ENCODE results near the gene CLIC5. TPM values are rescaled to one million over a fixed set of nuclear protein-coding genes. Genes with fewer than 3 reads are reported as not detected.

CLIC5 gene
- total RNA-seq, 1 donor from 2014 or later: 31.3 TPM

DNA sequence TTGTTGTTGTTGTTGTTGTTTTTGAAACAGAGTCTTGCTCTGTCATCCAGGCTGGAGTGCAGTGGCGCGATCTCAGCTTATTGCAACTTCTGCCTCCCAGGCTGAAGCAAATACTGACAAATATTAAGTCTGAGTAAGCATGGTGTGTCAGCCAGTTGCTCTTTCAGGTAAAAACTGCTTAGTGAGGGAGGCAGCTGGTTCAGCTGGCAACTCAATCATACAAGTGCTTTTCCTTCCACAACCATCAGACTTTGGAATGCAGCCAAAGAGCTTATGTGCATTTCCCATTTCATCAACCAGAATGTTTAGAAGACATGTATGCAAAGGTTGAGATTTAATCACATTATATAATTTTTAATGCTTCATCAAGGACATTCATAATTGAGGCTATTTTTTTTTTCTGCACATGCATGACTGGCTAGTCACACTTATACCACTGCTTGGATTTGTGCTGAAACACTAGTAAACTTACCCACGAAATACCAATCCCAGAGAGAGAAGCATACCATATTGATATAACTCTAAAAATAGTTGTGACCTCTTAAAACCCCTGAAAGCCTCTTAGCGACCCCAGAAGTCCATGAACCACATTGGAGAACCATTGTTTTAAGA is 56.0 kb downstream of the CLIC5 start:
- TF ChIP-seq, protein P1, sequence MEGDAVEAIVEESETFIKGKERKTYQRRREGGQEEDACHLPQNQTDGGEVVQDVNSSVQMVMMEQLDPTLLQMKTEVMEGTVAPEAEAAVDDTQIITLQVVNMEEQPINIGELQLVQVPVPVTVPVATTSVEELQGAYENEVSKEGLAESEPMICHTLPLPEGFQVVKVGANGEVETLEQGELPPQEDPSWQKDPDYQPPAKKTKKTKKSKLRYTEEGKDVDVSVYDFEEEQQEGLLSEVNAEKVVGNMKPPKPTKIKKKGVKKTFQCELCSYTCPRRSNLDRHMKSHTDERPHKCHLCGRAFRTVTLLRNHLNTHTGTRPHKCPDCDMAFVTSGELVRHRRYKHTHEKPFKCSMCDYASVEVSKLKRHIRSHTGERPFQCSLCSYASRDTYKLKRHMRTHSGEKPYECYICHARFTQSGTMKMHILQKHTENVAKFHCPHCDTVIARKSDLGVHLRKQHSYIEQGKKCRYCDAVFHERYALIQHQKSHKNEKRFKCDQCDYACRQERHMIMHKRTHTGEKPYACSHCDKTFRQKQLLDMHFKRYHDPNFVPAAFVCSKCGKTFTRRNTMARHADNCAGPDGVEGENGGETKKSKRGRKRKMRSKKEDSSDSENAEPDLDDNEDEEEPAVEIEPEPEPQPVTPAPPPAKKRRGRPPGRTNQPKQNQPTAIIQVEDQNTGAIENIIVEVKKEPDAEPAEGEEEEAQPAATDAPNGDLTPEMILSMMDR (conservative IDR thresholded peaks at IDR 0.05): no peak
- Mint-ChIP-seq H3K27me3 (peaks cover 4% of the 10 kb centered on the region), H3K27ac (peak overlapping the region; percentile 79), H3K36me3 (no peaks in the 10 kb centered on the region), H3K9me3 (peaks cover 7% of the 10 kb centered on the region), H3K4me1 (ENCODE audit: unreplicated experiment) (peaks cover 17% of the 10 kb centered on the region), H3K4me3 (peak overlapping the region; percentile 48)
- DNase-seq (ENCODE audit: extremely low spot score, unreplicated experiment): no peak

GRCh38 chr6:45956663-45957062 is 59.0 kb downstream of the CLIC5 start:
- H3K36me3 Mint-ChIP-seq: peaks cover 8% of the 10 kb centered on the region
- H3K4me1 Mint-ChIP-seq (ENCODE audit: unreplicated experiment): peaks cover 17% of the 10 kb centered on the region
- TF ChIP-seq, protein P1 (conservative IDR thresholded peaks at IDR 0.05): no peak
- no peak for DNase-seq (ENCODE audit: extremely low spot score, unreplicated experiment)
- no peak overlapping the region for H3K27ac Mint-ChIP-seq
- H3K4me3 Mint-ChIP-seq: no peak overlapping the region
- H3K27me3 Mint-ChIP-seq: peaks cover 9% of the 10 kb centered on the region
- peaks cover 4% of the 10 kb centered on the region for H3K9me3 Mint-ChIP-seq

DNA sequence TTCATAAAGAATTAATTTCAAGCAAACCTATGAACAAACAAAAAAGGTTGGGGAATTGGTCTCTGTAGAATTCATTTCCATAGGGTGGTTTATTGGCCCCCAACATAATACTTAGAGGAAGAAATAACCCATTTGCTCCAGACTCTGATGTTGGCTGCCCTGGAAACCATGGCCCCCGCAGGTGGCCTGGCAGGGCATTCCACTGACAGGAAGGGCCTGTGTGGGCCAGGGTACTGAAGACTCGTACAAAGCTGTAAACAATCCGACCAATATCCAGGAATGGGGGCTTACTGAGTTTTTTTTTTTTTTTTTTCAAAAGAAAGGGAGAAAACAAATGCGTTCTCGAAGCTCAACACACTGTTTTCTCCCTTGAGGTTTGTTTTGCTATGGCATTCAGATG is 59.5 kb downstream of the CLIC5 start:
- no peak overlapping the region for H3K4me3 Mint-ChIP-seq

DNA sequence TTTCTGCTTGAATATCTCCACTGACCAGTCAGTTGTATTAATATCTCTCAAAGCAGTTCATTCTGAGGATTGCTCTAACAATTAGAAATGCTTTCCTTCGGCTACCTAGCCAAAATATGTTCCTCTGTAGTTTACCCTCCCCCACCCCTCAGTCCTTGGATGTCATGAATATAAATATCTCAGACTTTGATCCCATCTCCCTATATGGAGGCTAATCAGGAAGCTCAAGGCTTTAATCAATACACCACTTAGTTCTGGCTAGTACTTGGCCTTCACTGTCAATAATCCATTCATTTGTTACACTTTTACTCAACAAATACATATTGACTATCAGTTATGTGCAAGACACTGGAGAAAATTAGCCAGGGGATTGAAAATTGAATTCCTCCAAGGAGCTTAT is 60.1 kb downstream of the CLIC5 start:
- H3K4me3 Mint-ChIP-seq: no peak overlapping the region
- H3K36me3 Mint-ChIP-seq: peaks cover 12% of the 10 kb centered on the region
- H3K4me1 Mint-ChIP-seq (ENCODE audit: unreplicated experiment): peaks cover 26% of the 10 kb centered on the region
- TF ChIP-seq, protein P1 (conservative IDR thresholded peaks at IDR 0.05): no peak
- H3K27me3 Mint-ChIP-seq: peaks cover 9% of the 10 kb centered on the region
- DNase-seq (ENCODE audit: extremely low spot score, unreplicated experiment): no peak
- peaks cover 4% of the 10 kb centered on the region for H3K9me3 Mint-ChIP-seq
- no peak overlapping the region for H3K27ac Mint-ChIP-seq

More for the DNA sequence above, 59.5 kb downstream of the CLIC5 start:
- Mint-ChIP-seq H3K36me3 (peaks cover 12% of the 10 kb centered on the region), H3K9me3 (peaks cover 4% of the 10 kb centered on the region), H3K27me3 (peaks cover 9% of the 10 kb centered on the region), H3K27ac (no peak overlapping the region), H3K4me1 (ENCODE audit: unreplicated experiment) (peaks cover 22% of the 10 kb centered on the region)
- DNase-seq (ENCODE audit: extremely low spot score, unreplicated experiment): no peak
- TF ChIP-seq, protein P1 (conservative IDR thresholded peaks at IDR 0.05): no peak

- Mint-ChIP-seq H3K27me3 (peaks cover 9% of the 10 kb centered on the region), H3K9me3 (peaks cover 8% of the 10 kb centered on the region), H3K4me1 (ENCODE audit: unreplicated experiment) (peaks cover 23% of the 10 kb centered on the region), H3K36me3 (peaks cover 12% of the 10 kb centered on the region), H3K4me3 (peak overlapping the region; percentile 74), H3K27ac (peak overlapping the region; percentile 91)
- no peak for DNase-seq (ENCODE audit: extremely low spot score, unreplicated experiment)
- TF ChIP-seq, protein P1 (conservative IDR thresholded peaks at IDR 0.05): no peak
Measured at GRCh38 chr6:45952546-45952945, 63.1 kb downstream of the CLIC5 start.

Measured in type B pancreatic cell (in vitro differentiated cells).